A673 (cell line): ENCODE data around the gene RPF1. TPM values are rescaled to one million over a fixed set of nuclear protein-coding genes. Genes with fewer than 3 reads are reported as not detected.

Experiments
- Bru-seq: library from RNA; stranded (reverse); fragments of 400-500 nt; gene quantifications from one replicate; lab custom pipeline; 2021; lab: Mats Ljungman, UMichigan
- BruChase-seq, 2 experiments: library from RNA; stranded (reverse); fragments of 400-500 nt; gene quantifications; one replicate each; lab custom pipeline; 2021; lab: Mats Ljungman, UMichigan
- BruUV-seq: library from RNA; stranded (reverse); fragments of 400-500 nt; replicated peaks from 2 replicates; lab custom pipeline; 2021; lab: Mats Ljungman, UMichigan
- CTCF ChIA-PET: fragments of 300-600 bp; sonication (Branson Sonifier 250); formaldehyde crosslinking; loops from one replicate; lab custom pipeline; 2022; ENCODE audit warnings: antibody characterized with exemption; lab: Charles Lee
- POLR2A ChIA-PET: fragments of 300-600 bp; sonication (Branson Sonifier 250); formaldehyde crosslinking; loops from one replicate; lab custom pipeline; 2022; ENCODE audit warnings: antibody characterized with exemption; ENCODE audit not compliant: low non-redundant PET; lab: Charles Lee
- DNase-seq: peaks from one replicate; pipeline ENCODE4 v3.0.0-alpha.2; 2015; ENCODE audit warnings: low spot score
- H3K27ac ChIP-seq: fragments of 200-600 bp; sonication (generic); 2 replicates; pipeline ENCODE4 v1.5.1; 2016; ENCODE audit warnings: mixed run types, low read depth, mild to moderate bottlenecking, mixed read lengths, antibody characterized with exemption, low read length; ENCODE audit not compliant: poor library complexity, severe bottlenecking
- H3K27me3 ChIP-seq: fragments of 200-600 bp; sonication (generic); replicated peaks from 2 replicates; pipeline ENCODE4 v1.6.1; 2017; ENCODE audit warnings: mixed run types, low read depth, mild to moderate bottlenecking, mixed read lengths, antibody characterized with exemption, low read length; ENCODE audit not compliant: insufficient read depth, poor library complexity
- H3K36me3 ChIP-seq: fragments of 200-600 bp; sonication (generic); 2 replicates; pipeline ENCODE4 v1.6.1; 2016; ENCODE audit warnings: mixed run types, mild to moderate bottlenecking, mixed read lengths, antibody characterized with exemption, low read length; ENCODE audit not compliant: insufficient read depth, poor library complexity, severe bottlenecking
- H3K4me1 ChIP-seq: fragments of 200-600 bp; sonication (generic); 2 replicates; pipeline ENCODE4 v1.6.1; 2017; ENCODE audit warnings: mixed run types, mild to moderate bottlenecking, mixed read lengths, antibody characterized with exemption, low read length; ENCODE audit not compliant: insufficient read depth, poor library complexity, severe bottlenecking
- H3K4me3 ChIP-seq: fragments of 200-600 bp; sonication (generic); 2 replicates; pipeline ENCODE4 v1.5.1; 2016; ENCODE audit warnings: low read depth, mixed run types, mild to moderate bottlenecking, mixed read lengths, low read length; ENCODE audit not compliant: poor library complexity, severe bottlenecking
- H3K9me3 ChIP-seq: fragments of 200-600 bp; sonication (generic); 2 replicates; pipeline ENCODE4 v1.6.1; 2016; ENCODE audit warnings: mixed run types, low read depth, mild to moderate bottlenecking, mixed read lengths, antibody characterized with exemption, low read length; ENCODE audit not compliant: poor library complexity, severe bottlenecking
- CTCF ChIP-seq: fragments of 300-800, 200-600 bp; sonication (generic); conservative IDR thresholded peaks from 2 replicates; pipeline ENCODE4 v1.5.1; 2017; ENCODE audit warnings: low read depth, mild to moderate bottlenecking, antibody characterized with exemption, low read length, moderate library complexity, mixed read lengths
- EZH2 ChIP-seq: fragments of 200-600 bp; sonication (generic); IDR thresholded peaks from 2 replicates; pipeline ENCODE4 v1.6.1; 2017; ENCODE audit warnings: borderline replicate concordance, low read depth, mild to moderate bottlenecking, mixed read lengths, antibody characterized with exemption, low read length; ENCODE audit not compliant: poor library complexity, severe bottlenecking
- intact Hi-C: fragments of 100-400 bp; cut with micrococcal nuclease; formaldehyde crosslinking; loops from one replicate; pipeline ENCODE4 v1.10.0; 2022; ENCODE audit not compliant: unreplicated experiment
- long read RNA-seq: library from polyadenylated mRNA; stranded (forward); transcript quantifications from one replicate; pipeline ENCODE4 v2.0.0, GENCODE V29; 2022
- total RNA-seq: library from RNA; stranded (reverse); gene quantifications from 2 replicates; pipeline ENCODE4 v1.2.3, GENCODE V29; 2021

Gene RPF1, protein sequence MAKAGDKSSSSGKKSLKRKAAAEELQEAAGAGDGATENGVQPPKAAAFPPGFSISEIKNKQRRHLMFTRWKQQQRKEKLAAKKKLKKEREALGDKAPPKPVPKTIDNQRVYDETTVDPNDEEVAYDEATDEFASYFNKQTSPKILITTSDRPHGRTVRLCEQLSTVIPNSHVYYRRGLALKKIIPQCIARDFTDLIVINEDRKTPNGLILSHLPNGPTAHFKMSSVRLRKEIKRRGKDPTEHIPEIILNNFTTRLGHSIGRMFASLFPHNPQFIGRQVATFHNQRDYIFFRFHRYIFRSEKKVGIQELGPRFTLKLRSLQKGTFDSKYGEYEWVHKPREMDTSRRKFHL
- total RNA-seq (53.4 and 56.7 TPM in 2 replicates), Bru-seq, nascent RNA (percentile 94 among the genes with signal in this experiment), BruChase-seq, experiment 1, labeled RNA remaining after a 2-hour chase (percentile 78 among the genes with signal in this experiment), BruChase-seq, experiment 2, labeled RNA remaining after a 6-hour chase (percentile 80 among the genes with signal in this experiment)
- long read RNA-seq, transcript RPF1-201 (9 exons, 1,385 nt), result major isoform, 105 of 114 reads
- long read RNA-seq, partial matches to known transcripts, result 3 of 114 reads
- long read RNA-seq, other reads (novel, unspliced or antisense), result 6 of 114 reads

DNA sequence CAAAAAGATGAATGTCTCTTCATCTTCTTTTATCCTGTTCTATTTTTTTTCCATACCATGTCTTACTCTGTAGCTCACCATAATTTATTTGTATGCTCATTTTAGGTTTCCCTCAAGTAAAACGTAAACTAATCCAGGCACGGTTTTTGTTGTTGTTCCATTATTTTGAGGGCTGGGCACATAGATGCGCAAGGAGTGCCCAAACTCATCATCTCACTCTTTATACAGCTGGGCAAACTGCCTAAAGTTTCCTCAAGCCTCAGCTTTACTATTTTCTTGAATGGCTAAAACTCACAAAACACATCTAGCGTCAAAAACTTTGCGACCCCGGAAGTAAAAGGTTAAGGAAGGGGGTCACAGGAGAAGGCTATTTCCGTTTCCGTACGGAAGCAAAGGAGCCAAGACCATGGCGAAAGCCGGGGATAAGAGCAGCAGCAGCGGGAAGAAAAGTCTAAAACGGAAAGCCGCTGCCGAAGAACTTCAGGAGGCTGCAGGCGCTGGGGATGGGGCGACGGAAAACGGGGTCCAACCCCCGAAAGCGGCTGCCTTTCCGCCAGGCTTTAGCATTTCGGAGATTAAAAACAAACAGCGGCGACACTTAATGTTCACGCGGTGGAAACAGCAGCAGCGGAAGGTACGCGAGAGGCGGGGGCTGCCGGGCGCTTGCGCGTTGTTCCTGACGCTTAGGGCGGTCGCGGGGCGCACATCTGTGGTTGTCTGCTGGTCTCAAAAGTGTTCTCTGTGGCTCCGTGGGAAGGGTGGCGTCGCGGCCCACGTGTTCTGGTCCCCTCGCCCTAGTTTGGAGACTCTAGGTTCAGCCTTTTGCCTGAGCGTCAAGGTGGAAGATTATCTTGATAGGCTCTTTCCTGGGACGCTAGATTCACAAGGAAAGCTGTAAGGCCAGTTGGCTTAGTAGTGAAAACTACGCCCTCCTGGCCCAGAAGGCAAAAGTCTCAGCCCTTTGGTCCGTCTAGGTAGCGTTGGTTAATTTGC, at the start of gene RPF1:
TSS of gene RPF1 (plus strand) at position 391 of the 993 bp plus-strand sequence. CDS start at position 407, 16 bp downstream.
- Histone ChIP-seq H3K27me3 (peaks cover 15% of the 10 kb centered on the region), H3K4me1 (peaks cover 4% of the 10 kb centered on the region), H3K27ac (peak within 1 kb of the TSS; percentile 87), H3K4me3 (peak within 1 kb of the TSS; percentile 73), H3K9me3 (peaks cover 7% of the 10 kb centered on the region), H3K36me3 (peaks cover 25% of the 10 kb centered on the region)
- ChIA-PET CTCF (no interaction called here), POLR2A (interaction anchor here (0.6 kb wide), 2 partner anchors 21 to 457 kb away, joined by 3 read pairs; no protein-coding TSS in a partner anchor)
- TF ChIP-seq EZH2 (no peak), CTCF (no peak)
- intact Hi-C loops, result no loop called here
- TSS peak; percentile 87 for BruUV-seq
- peak; percentile 92 for DNase-seq

DNA sequence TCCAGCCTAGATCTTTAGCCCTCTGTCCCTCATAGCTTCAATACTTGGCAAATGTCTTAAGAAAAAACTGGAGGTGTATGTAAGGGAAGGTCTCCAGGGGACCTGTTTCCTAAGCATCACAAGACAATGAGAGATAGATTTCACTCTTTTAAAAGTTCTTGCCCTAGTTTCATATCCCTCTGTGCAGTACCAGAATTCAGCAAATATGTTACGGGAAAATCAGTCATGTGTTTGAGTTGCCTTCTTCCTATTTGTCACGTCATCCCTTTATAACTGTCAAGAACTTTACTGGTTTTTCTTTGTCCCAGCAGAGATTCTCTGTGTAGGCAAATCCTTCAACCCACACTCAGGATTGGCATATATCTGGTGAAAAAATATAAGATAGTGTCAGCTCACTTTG, 48.5 kb upstream of the RPF1 start:
- no peaks in the 10 kb centered on the region for H3K27me3 ChIP-seq
- H3K27ac ChIP-seq, result no peak overlapping the region
- H3K9me3 ChIP-seq, result no peaks in the 10 kb centered on the region
- no TSS peak for BruUV-seq
- POLR2A ChIA-PET, result no interaction called here
- intact Hi-C loops, result loop anchor here (5.0 kb wide), 3 partner anchors 133 to 523 kb away; no protein-coding TSS in a partner anchor
- H3K36me3 ChIP-seq, result no peaks in the 10 kb centered on the region
- no peak overlapping the region for H3K4me3 ChIP-seq
- CTCF ChIA-PET, result no interaction called here
- H3K4me1 ChIP-seq, result no peaks in the 10 kb centered on the region
- no peak for DNase-seq
- TF ChIP-seq EZH2, result no peak
- TF ChIP-seq CTCF, result no peak
